ENCODE measurements around the gene XAB2. TPM values are rescaled to one million over a fixed set of nuclear protein-coding genes. Genes with fewer than 3 reads are reported as not detected.

The XAB2 gene
- total and polyA plus RNA-seq, 4 donors = 34.1 to 48.3 (median 39.3) TPM

DNA sequence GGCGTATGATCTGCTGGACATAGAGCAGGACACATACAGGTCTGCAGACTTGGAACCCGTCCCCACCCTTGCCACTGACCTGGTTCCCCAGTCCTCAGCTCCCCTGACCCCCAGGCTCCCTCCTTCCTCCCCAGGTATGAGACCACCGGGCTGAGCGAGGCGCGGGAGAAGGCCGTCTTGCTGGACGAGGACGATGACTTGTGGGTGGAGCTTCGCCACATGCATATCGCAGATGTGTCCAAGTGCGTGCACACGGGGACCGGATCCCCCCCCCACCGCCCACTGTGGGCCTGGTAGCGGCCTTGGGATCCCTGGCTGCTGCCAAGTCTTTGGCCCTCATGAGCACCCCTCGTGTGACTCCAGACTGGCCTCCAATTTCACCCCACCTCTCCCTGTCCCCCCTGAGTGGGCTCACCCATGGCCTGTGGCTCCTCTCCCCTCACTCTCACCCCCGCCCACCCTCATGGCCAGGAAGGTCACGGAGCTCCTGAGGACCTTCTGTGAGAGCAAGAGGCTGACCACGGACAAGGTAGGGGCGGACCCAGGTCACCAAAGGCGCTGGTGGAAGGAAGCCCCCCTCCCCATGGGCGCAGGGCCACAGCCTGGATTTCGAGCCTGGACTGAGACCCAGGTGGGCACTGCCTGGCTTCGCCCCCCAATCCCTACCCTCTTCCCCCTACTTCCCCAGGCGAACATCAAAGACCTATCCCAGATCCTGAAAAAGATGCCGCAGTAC, 13.1 kb upstream of the XAB2 start:
- no peak overlapping the region for H3K4me3 ChIP-seq
- H3K36me3 ChIP-seq (ENCODE audit: control insufficient read depth in 4 of 4, insufficient read depth in 4 of 4, low read length in 4 of 4) = peaks cover 0 to 21% (median 3%) of the 10 kb centered on the region in 4 donors
- H3K9ac ChIP-seq (ENCODE audit: insufficient read depth in 1 of 2, low read length in 2 of 2) = no peak overlapping the region
- H3K27ac ChIP-seq (ENCODE audit: low read depth in 1 of 2, low read length in 1 of 2) = no peak overlapping the region
- TF ChIP-seq, protein P1, sequence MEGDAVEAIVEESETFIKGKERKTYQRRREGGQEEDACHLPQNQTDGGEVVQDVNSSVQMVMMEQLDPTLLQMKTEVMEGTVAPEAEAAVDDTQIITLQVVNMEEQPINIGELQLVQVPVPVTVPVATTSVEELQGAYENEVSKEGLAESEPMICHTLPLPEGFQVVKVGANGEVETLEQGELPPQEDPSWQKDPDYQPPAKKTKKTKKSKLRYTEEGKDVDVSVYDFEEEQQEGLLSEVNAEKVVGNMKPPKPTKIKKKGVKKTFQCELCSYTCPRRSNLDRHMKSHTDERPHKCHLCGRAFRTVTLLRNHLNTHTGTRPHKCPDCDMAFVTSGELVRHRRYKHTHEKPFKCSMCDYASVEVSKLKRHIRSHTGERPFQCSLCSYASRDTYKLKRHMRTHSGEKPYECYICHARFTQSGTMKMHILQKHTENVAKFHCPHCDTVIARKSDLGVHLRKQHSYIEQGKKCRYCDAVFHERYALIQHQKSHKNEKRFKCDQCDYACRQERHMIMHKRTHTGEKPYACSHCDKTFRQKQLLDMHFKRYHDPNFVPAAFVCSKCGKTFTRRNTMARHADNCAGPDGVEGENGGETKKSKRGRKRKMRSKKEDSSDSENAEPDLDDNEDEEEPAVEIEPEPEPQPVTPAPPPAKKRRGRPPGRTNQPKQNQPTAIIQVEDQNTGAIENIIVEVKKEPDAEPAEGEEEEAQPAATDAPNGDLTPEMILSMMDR (IDR thresholded peaks at IDR 0.05; ENCODE audit: control extremely low read depth, extremely low read depth) = no peak
- H3K9me3 ChIP-seq (ENCODE audit: control insufficient read depth in 4 of 4, insufficient read depth in 3 of 4, low read length in 3 of 4) = peaks cover 0 to 2% (median 0%) of the 10 kb centered on the region in 4 donors
- WGBS, 2 donors = 92 to 94% methylated on average over 27 of the region's 27 CpGs
- no peak for ATAC-seq (ENCODE audit: insufficient read depth, low FRiP score)
- peaks cover 0 to 12% (median 0%) of the 10 kb centered on the region in 5 donors for H3K4me1 ChIP-seq (ENCODE audit: control insufficient read depth in 5 of 5, insufficient read depth in 5 of 5, low read length in 5 of 5)
- DNase-seq = no peak
- no peaks in the 10 kb centered on the region for H3K27me3 ChIP-seq (ENCODE audit: control insufficient read depth in 3 of 3, insufficient read depth in 3 of 3, low read length in 2 of 3)

DNA sequence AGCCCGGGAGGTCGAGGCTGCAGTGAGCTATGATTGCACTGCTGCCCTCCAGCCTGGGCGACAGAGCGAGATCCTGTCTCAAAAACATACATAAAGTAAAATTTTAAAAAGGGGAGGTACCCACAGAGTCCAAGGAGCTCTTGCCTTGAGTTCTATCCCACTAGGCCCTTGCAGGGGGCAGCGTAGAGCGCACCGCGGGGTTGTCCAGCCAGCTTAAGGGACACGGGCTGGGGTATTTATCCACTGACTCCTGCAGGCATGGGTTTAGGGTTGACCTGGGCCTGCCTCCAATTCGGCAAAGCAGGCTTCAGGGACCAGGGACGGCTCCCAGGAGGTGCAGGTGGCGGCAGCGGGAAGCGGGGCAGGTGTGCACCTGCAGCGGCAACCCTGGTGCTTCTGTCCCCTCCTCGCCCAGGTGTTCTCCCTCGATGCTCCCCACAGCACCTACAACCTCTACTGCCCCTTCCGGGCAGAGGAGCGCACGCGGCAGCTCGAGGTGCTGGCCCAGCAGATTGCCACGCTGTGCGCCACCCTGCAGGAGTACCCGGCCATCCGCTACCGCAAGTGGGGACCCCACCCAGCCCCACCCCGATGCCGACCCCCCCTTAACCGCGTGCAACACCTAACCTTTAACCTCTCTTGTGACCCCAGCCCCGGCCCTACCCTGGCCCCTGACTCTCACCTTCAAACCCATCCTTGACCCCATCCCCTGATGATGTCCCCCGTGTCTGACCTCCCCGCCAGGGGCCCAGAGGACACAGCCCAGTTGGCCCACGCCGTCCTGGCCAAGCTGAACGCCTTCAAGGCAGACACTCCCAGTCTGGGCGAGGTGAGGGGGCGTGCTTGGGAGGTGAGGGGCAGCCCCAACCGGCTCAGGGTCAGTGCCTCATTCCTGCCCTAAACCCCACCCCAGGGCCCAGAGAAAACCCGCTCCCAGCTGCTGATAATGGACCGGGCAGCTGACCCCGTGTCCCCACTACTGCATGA, 12.2 kb upstream of the XAB2 start:
- DNase-seq (no peak), ATAC-seq (ENCODE audit: insufficient read depth, low FRiP score) (no peak)
- H3K4me1 ChIP-seq (ENCODE audit: control insufficient read depth in 5 of 5, insufficient read depth in 5 of 5, low read length in 5 of 5) = peaks cover 0 to 13% (median 0%) of the 10 kb centered on the region in 5 donors
- WGBS, 2 donors = 90 to 91% methylated on average over 43 of the region's 43 CpGs
- TF ChIP-seq, protein P1 (IDR thresholded peaks at IDR 0.05; ENCODE audit: control extremely low read depth, extremely low read depth) = no peak
- H3K9me3 ChIP-seq (ENCODE audit: control insufficient read depth in 4 of 4, insufficient read depth in 3 of 4, low read length in 3 of 4) = peaks cover 0 to 2% (median 0%) of the 10 kb centered on the region in 4 donors
- H3K9ac ChIP-seq (ENCODE audit: insufficient read depth in 1 of 2, low read length in 2 of 2) = no peak overlapping the region
- no peak overlapping the region for H3K4me3 ChIP-seq
- no peak overlapping the region for H3K27ac ChIP-seq (ENCODE audit: low read depth in 1 of 2, low read length in 1 of 2)
- H3K36me3 ChIP-seq (ENCODE audit: control insufficient read depth in 4 of 4, insufficient read depth in 4 of 4, low read length in 4 of 4) = peaks cover 0 to 14% (median 3%) of the 10 kb centered on the region in 4 donors
- H3K27me3 ChIP-seq (ENCODE audit: control insufficient read depth in 3 of 3, insufficient read depth in 3 of 3, low read length in 2 of 3) = no peaks in the 10 kb centered on the region

DNA sequence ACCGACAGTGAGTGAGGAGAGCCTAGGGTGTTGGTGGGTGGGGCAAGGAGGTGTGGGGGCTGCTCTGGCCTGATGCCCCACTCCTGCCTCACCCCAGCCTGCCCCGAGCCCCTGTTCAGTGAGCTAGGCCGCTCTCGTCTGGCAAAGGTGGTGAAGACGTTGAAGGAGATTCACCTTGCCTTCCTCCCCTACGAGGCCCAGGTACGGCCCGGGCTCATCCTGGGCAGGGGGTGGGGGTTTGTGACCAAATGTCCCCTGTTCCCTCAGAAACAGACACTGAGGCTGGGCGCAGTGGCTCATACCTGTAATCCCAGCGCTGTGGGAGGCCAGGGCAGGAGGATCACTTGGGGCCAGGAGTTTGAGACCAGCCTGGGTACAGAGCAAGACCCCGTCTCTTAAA, 11.5 kb upstream of the XAB2 start:
- TF ChIP-seq, protein P1 (IDR thresholded peaks at IDR 0.05; ENCODE audit: control extremely low read depth, extremely low read depth) = no peak
- H3K4me1 ChIP-seq (ENCODE audit: control insufficient read depth in 5 of 5, insufficient read depth in 5 of 5, low read length in 5 of 5) = peaks cover 0 to 16% (median 0%) of the 10 kb centered on the region in 5 donors
- H3K9ac ChIP-seq (ENCODE audit: insufficient read depth in 1 of 2, low read length in 2 of 2) = no peak overlapping the region
- peaks cover 0 to 3% (median 0%) of the 10 kb centered on the region in 3 donors for H3K27me3 ChIP-seq (ENCODE audit: control insufficient read depth in 3 of 3, insufficient read depth in 3 of 3, low read length in 2 of 3)
- WGBS, 2 donors = 93 to 96% methylated on average over 11 of the region's 11 CpGs
- no peak for ATAC-seq (ENCODE audit: insufficient read depth, low FRiP score)
- H3K9me3 ChIP-seq (ENCODE audit: control insufficient read depth in 4 of 4, insufficient read depth in 3 of 4, low read length in 3 of 4) = peaks cover 0 to 2% (median 0%) of the 10 kb centered on the region in 4 donors
- no peak overlapping the region for H3K27ac ChIP-seq (ENCODE audit: low read depth in 1 of 2, low read length in 1 of 2)
- H3K36me3 ChIP-seq (ENCODE audit: control insufficient read depth in 4 of 4, insufficient read depth in 4 of 4, low read length in 4 of 4) = peaks cover 0 to 12% (median 3%) of the 10 kb centered on the region in 4 donors
- H3K4me3 ChIP-seq = no peak overlapping the region
- no peak for DNase-seq

Measured in lung (tissue), 12 donors.